IMR-90 (cell line): ENCODE measurements around the gene KCNQ1.

Source experiments
- BHLHE40 ChIP-seq: fragments of 150-350 bp; IDR thresholded peaks from 2 replicates; pipeline ENCODE4 v1.6.1; 2016; ENCODE audit warnings: mild to moderate bottlenecking, low read depth, low read length
- CEBPB ChIP-seq: IDR thresholded peaks from 2 replicates; pipeline ENCODE4 v1.6.1; 2012; ENCODE audit warnings: low read depth, low read length, improper control_type of control experiment
- FOS ChIP-seq: fragments of 150-350 bp; IDR thresholded peaks from 2 replicates; pipeline ENCODE4 v1.6.1; 2016; ENCODE audit warnings: low read depth, low read length
- MAFK ChIP-seq: IDR thresholded peaks from 2 replicates; pipeline ENCODE4 v1.6.1; 2012; ENCODE audit warnings: low read depth, low read length, improper control_type of control experiment
- MAZ ChIP-seq: IDR thresholded peaks from 2 replicates; pipeline ENCODE4 v1.6.1; 2012; ENCODE audit warnings: low read depth, mild to moderate bottlenecking, low read length, improper control_type of control experiment, moderate library complexity, borderline replicate concordance
- MXI1 ChIP-seq: IDR thresholded peaks from 2 replicates; pipeline ENCODE4 v1.6.1; 2012; ENCODE audit warnings: low read depth, mild to moderate bottlenecking, low read length, moderate library complexity, borderline replicate concordance
- POLR2A ChIP-seq: IDR thresholded peaks from 2 replicates; pipeline ENCODE4 v1.6.1; 2012; ENCODE audit warnings: mild to moderate bottlenecking, low read depth, low read length
- RAD21 ChIP-seq: IDR thresholded peaks from 2 replicates; pipeline ENCODE4 v1.6.1; 2012; ENCODE audit warnings: low read length, improper control_type of control experiment
- RCOR1 ChIP-seq: IDR thresholded peaks from 2 replicates; pipeline ENCODE4 v1.6.1; 2012; ENCODE audit warnings: mild to moderate bottlenecking, low read length, improper control_type of control experiment; ENCODE audit not compliant: insufficient replicate concordance
- RFX5 ChIP-seq: IDR thresholded peaks from 2 replicates; pipeline ENCODE4 v1.8.0; 2012; ENCODE audit warnings: low read depth, mild to moderate bottlenecking, low read length, moderate library complexity
- SMC3 ChIP-seq: fragments of 150-350 bp; IDR thresholded peaks from 2 replicates; pipeline ENCODE4 v1.6.1; 2016; ENCODE audit warnings: low read depth, mild to moderate bottlenecking, antibody characterized with exemption, low read length, moderate library complexity
- TF ChIP-seq, protein P1 (sequence below): fragments of 150-350 bp; IDR thresholded peaks from 2 replicates; pipeline ENCODE4 v1.6.1; 2017; ENCODE audit warnings: mild to moderate bottlenecking, antibody characterized with exemption, low read length, low read depth
- TF ChIP-seq, protein P2 (sequence below): conservative IDR thresholded peaks from 2 replicates; pipeline ENCODE4 v1.5.1; 2012; ENCODE audit warnings: mild to moderate bottlenecking, low read depth, low read length, improper control_type of control experiment
- TF ChIP-seq, protein P3 (sequence below): fragments of 150-350 bp; IDR thresholded peaks from 2 replicates; pipeline ENCODE4 v1.6.1; 2016; ENCODE audit warnings: low read depth, mild to moderate bottlenecking, low read length, moderate library complexity, borderline replicate concordance

DNA sequence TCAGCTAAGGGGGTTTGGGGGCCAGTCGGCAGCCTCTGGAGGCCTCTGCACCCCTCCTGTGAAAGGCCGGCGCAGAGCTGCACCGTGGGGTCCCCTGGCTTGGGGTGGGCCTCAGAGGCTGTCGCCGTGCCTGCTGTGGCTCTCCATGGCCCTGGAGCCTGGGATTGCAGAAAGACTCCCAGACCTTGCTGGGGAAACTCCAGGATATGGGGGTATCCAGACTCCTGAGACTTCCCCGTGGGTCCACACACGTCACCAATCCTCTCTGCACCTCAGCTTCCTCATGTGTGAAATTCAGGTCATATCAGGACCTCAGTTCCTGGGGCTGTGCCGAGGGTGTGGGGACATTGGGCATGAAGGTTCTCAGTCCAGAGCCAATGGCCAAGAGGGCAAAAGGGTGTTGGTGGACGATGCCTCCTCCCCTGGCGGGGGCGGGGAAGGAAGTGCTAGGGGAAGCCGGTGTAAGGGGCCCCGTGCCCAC is 97.1 kb downstream of the KCNQ1 start:
- TF ChIP-seq MAFK (no peak), POLR2A (no peak), RAD21 (no peak), MAZ (no peak), RFX5 (no peak), FOS (no peak), MXI1 (no peak), CEBPB (no peak), RCOR1 (no peak), BHLHE40 (no peak), SMC3 (no peak)
- TF ChIP-seq, protein P1, sequence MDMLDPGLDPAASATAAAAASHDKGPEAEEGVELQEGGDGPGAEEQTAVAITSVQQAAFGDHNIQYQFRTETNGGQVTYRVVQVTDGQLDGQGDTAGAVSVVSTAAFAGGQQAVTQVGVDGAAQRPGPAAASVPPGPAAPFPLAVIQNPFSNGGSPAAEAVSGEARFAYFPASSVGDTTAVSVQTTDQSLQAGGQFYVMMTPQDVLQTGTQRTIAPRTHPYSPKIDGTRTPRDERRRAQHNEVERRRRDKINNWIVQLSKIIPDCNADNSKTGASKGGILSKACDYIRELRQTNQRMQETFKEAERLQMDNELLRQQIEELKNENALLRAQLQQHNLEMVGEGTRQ = no peak
- TF ChIP-seq, protein P2, sequence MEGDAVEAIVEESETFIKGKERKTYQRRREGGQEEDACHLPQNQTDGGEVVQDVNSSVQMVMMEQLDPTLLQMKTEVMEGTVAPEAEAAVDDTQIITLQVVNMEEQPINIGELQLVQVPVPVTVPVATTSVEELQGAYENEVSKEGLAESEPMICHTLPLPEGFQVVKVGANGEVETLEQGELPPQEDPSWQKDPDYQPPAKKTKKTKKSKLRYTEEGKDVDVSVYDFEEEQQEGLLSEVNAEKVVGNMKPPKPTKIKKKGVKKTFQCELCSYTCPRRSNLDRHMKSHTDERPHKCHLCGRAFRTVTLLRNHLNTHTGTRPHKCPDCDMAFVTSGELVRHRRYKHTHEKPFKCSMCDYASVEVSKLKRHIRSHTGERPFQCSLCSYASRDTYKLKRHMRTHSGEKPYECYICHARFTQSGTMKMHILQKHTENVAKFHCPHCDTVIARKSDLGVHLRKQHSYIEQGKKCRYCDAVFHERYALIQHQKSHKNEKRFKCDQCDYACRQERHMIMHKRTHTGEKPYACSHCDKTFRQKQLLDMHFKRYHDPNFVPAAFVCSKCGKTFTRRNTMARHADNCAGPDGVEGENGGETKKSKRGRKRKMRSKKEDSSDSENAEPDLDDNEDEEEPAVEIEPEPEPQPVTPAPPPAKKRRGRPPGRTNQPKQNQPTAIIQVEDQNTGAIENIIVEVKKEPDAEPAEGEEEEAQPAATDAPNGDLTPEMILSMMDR = no peak
- TF ChIP-seq, protein P3, sequence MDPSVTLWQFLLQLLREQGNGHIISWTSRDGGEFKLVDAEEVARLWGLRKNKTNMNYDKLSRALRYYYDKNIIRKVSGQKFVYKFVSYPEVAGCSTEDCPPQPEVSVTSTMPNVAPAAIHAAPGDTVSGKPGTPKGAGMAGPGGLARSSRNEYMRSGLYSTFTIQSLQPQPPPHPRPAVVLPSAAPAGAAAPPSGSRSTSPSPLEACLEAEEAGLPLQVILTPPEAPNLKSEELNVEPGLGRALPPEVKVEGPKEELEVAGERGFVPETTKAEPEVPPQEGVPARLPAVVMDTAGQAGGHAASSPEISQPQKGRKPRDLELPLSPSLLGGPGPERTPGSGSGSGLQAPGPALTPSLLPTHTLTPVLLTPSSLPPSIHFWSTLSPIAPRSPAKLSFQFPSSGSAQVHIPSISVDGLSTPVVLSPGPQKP = no peak
